ES-I3 (cell line): ENCODE data around the gene SHISAL1.

Experiments
- H3K36me3 ChIP-seq: 2 replicates; pipeline ENCODE4 v1.6.1; 2013; ENCODE audit warnings: mild to moderate bottlenecking, low read length, control low read depth, moderate library complexity; ENCODE audit not compliant: insufficient read depth
- H3K4me1 ChIP-seq: 2 replicates; pipeline ENCODE4 v1.6.1; 2013; ENCODE audit warnings: mild to moderate bottlenecking, control low read depth, low read length; ENCODE audit not compliant: insufficient read depth
- H3K9ac ChIP-seq: 2 replicates; pipeline ENCODE4 v1.6.1; 2013; ENCODE audit warnings: low read depth, mild to moderate bottlenecking, low read length, moderate library complexity
- H3K9me3 ChIP-seq: 2 replicates; pipeline ENCODE4 v1.6.1; 2013; ENCODE audit warnings: mild to moderate bottlenecking, low read length, moderate library complexity; ENCODE audit not compliant: control insufficient read depth, insufficient read depth

Gene SHISAL1

DNA sequence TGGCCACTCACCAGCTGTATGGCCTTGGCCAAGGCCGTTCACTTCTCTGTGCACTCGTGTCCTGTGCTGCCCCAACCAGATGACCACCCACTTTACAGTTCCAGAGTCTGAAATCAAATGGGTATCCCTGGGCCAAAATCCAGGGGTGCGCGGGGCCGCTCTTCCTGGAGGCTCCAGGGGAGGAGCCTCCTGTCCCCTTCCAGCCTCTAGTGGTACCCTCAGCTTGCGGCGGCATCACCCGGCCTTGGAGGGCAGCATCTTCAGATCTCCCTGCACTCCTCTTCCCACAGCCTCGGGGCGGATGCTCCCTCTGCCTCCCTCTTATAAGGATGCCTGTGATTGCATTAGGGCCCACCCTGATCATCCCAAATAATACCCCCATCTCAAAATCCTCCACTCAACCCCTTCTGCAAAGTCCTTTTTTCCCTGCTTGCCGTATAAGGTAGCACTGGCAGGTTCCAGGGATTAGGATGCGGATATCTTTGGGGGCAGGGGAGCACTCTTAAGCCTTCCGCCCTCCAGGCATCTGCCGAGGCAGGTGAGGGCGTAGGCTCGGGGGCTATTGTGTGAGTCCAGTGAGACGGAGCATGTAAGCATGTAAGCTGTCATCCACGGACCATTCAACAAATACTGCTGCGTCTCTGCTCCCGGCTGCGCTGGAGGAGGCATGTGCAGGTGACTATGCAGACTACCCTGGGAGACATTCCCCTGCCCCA is 24.4 kb upstream of the SHISAL1 start:
- Histone ChIP-seq H3K36me3 (no peaks in the 10 kb centered on the region), H3K9me3 (no peaks in the 10 kb centered on the region), H3K4me1 (peaks cover 7% of the 10 kb centered on the region; the same call in 1 of the 2 replicates), H3K9ac (no peak overlapping the region)

DNA sequence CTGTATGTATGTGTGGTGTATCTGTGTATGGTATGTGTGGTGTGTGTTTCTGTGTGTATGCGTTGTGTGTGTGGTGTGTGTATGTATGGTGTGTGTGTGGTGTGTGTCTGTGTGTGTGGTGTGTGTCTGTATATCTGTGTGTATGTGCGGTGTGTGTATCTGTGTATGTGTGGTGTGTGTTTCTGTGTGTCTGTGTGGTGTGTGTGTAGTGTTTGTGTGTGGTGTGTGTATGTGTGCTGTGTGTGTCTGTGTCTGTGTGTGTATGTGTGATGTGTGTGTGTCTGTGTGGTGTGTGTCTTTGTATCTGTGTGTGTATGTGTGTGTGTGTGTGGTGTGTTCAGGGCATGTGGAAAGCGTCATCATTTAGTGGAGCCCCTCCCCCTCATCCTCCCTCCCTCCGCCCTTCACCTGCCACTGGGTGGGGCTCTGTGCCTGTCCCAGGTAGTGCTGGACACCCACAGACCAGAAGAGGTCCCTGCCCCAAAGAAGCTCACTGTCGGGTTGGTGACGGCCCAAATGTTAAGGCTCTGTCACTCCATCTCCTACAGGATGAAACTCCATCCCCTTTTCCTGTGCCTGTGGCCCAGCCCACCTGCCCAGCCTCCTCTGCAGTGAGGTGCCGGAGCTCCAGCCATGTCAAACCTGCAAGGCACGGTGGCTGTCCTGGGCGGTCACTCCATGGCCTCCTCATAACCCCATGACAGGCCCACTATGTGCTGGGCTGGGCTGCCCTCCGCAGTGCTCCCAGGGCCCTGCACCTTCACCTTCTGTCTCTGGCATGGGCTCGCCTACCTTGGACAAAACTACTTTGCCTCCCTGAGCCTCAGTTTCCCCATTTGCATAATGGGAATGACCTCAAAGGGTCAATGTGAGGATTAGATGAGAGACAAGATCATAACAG is 23.4 kb upstream of the SHISAL1 start:
- Histone ChIP-seq H3K9ac (no peak overlapping the region), H3K36me3 (no peaks in the 10 kb centered on the region), H3K4me1 (peaks cover 7% of the 10 kb centered on the region; the same call in 1 of the 2 replicates), H3K9me3 (no peaks in the 10 kb centered on the region)

DNA sequence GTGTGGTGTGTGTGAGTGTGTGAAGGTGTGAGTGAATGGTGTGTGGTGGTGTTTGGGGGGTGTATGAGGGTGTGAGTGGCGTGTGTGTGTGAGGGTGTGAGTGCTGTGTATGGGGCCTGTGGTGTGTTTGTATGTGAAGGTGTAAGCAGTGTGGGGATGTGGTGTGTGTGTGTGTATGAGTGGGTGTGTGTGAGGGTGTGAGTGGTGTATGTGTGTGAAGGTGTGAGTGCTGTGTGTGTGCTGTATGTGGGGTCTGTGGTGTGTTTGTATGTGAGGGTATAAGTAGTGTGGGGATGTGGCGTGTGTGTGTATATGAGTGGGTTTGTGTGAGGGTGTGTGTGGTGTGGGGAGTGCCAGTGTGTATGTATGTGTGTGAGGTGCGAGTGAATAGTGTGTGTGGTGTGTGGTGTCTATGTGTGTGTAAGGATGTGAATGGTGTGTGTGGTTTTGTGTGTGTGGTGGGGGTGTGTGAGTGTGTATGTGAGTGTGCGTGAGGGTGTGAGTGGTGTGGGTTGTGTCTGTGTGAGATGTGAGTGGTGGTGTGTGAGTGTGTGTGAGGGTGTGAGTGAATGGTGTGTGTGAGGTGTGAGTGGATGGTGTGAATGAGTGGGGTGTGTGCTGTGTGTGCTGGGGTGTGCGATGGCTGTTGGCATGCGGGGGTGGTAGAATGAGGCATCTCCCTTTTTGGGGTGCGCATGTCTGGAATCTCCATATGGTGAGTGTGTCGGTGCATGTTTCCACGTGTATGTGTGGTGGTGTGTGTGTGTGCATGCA is 22.5 kb upstream of the SHISAL1 start:
- Histone ChIP-seq H3K4me1 (peaks cover 7% of the 10 kb centered on the region; the same call in 1 of the 2 replicates), H3K9me3 (no peaks in the 10 kb centered on the region), H3K9ac (no peak overlapping the region), H3K36me3 (no peaks in the 10 kb centered on the region)

DNA sequence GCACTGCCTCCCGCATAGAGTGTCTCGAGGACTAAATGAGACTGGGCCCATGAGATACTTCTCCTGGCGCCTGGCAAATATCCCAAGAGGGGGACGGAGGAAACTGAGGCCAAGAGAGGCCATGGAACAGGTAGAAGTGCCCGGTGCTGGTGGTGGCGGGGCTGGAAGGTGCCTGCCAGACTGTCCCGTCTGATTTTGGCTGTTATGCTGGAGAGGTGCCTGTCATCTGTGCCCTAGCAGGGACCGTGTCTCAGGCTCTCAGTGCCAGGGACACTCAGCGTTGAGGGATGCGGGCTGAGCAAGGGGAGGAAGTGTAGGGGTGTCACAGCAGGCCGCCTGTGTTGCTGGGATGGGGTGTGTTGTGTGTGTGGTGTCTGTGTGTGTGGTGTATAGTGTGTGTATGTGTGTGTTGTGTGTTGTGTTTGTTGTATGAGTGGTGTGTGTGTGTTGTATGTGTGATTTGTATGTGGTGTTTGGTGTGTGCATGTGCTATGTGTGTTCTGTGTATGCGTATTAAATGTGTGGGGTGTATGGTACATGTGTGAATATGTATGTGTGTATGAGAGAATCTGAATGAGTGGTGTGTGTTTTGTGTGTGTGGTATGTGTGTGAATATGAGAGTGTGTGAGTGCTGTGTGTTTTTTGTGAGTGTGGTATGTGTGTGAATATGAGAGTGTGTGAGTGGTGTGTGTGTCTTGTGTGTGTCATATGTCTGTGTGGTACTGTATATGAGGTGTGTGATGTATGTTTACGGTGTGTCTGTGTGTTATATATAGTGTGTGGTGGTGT is 21.3 kb upstream of the SHISAL1 start:
- Histone ChIP-seq H3K36me3 (no peaks in the 10 kb centered on the region), H3K4me1 (peaks cover 13% of the 10 kb centered on the region; the same call in 1 of the 2 replicates), H3K9me3 (no peaks in the 10 kb centered on the region), H3K9ac (no peak overlapping the region)

DNA sequence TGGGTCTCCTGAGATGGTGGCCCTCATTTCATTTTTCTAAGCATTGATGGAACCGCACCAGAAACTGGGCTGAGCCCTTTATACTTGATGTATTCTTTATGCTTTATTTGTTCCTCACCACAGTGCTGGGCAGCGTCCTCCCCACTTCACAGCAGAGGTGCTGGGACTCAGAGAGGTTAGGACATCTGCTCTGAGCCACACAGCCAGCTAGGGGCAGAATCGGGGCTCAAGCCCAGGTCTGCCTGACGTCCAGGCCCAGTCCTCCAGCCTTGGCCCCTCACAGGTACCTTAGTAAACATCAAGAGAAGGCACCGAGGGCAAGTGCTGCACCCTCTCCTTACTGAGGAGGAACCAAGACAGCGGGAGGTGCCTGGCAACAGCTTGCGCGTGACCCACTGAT is 20.2 kb upstream of the SHISAL1 start:
- Histone ChIP-seq H3K36me3 (no peaks in the 10 kb centered on the region), H3K4me1 (peaks cover 18% of the 10 kb centered on the region), H3K9me3 (no peaks in the 10 kb centered on the region), H3K9ac (no peak overlapping the region)

DNA sequence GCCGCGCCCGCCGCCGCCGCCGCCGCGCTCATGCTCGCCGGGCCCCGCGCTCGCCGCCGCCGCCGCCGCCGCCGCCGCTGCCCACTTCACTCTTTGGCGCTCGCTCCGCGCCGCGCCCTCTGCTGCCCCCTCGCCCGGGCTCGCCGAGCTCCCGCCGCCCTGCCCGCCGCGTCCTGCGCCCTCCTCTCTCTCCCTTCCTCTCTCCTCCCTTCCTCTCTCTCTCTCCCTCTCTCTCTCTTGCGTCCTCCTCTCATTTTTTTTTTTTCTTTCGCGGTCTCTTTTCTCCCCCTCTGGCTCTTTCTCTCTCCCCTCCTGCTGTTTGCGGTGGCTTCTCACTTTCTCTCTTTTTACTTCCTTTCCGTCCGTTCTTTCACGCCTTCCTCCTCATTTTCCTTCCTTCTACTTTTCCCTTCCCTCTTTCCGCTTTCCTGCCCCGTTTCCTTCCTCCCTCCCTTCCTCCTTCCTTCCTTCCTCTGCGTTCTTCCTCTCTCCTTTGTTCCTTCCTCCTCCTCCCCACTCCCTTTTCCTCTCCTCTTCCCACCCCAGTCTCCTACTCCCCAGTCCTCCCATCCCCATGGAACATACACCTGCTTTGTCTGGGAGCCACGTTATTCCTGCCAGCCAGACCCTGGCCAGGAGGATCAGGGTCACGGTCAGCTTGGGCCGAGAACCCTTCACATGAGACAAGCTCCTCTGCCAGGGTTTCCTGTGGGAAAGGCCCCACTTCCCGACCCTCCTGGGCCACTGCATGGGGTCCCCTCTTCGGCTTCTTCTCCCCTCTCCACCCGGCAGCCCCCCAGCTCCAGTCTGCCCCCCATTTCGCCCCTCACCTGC is 19.3 kb upstream of the SHISAL1 start:
- no peaks in the 10 kb centered on the region for H3K36me3 ChIP-seq
- no peaks in the 10 kb centered on the region for H3K9me3 ChIP-seq
- H3K9ac ChIP-seq: peak overlapping the region; percentile 51; the same call in 1 of the 2 replicates
- peaks cover 18% of the 10 kb centered on the region for H3K4me1 ChIP-seq

DNA sequence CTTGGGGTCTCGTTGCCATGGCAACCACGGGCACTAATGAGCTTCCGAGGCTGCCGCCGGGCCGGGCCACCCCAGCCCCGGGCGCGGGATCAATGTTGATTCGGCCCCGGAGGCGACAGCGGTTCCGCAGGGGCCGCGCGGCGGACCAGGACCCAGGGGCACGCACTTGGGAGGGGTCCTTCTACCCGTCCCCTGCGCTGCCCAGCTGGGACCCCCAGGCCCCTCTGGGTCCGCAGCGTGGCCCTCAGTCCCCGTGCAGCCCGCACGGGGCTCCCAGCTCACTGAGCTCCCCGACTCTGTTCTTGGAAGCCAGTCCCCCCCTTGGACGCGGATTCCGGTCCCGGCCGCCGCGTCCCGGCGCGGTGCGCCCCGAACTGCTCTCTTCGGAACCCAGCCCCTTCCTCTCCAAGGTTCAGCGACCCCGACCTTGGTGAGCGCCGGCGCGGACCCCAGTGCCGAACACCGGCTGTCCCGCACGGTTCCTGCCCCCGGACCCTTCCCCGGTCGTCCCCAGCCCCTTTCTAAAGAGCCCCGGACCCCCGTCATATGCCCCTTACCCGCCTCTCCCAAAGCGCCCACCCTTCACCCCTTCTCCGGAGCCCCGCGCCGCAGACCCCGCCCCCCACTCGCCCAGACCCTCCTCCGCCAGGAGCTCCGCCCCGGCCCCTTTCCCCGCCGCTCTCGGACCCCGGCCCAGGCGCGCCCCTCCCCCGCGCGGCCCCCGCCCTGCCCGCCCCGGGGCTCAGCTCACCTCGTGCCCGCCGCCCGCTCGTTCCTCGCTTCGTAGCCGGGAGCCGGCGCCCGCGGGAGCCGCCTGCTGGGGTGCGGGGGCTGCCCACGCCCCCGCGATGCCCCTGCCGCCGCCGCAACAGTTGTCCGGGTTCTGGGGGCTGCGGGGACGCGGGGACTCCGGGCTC is 18.3 kb upstream of the SHISAL1 start:
- H3K9me3 ChIP-seq: no peaks in the 10 kb centered on the region
- H3K36me3 ChIP-seq: no peaks in the 10 kb centered on the region
- H3K9ac ChIP-seq: peak overlapping the region; percentile 55
- H3K4me1 ChIP-seq: peaks cover 15% of the 10 kb centered on the region; the same call in 1 of the 2 replicates

DNA sequence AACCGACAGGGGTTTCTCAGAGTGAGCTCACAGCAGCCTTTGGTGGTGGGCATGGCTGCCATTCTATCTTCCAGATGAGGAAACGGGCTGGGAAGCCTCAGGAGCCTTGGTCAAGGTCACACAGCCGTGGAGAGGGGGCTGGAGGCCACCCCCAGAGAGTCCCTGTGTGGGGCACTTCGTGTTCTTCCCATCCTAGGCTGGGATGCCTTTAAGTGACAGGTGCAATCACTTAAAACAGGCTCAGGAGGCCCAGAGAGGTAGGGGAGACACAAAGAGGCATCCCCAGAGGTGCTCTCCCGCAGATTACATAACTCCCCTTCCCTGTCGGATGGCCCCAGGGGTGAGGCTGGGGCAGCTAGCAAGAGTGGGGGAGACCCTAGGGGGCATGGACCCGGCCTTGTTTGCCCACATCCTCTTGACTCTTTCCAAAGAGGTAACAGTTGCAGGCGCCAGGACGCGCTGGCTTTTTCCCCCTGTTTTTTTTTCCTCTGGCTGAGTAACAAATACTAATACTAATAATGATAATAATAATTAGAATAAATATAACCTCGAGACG is 17.5 kb upstream of the SHISAL1 start:
- no peaks in the 10 kb centered on the region for H3K9me3 ChIP-seq
- H3K9ac ChIP-seq: no peak overlapping the region
- peaks cover 15% of the 10 kb centered on the region; the same call in 1 of the 2 replicates for H3K4me1 ChIP-seq
- H3K36me3 ChIP-seq: no peaks in the 10 kb centered on the region

DNA sequence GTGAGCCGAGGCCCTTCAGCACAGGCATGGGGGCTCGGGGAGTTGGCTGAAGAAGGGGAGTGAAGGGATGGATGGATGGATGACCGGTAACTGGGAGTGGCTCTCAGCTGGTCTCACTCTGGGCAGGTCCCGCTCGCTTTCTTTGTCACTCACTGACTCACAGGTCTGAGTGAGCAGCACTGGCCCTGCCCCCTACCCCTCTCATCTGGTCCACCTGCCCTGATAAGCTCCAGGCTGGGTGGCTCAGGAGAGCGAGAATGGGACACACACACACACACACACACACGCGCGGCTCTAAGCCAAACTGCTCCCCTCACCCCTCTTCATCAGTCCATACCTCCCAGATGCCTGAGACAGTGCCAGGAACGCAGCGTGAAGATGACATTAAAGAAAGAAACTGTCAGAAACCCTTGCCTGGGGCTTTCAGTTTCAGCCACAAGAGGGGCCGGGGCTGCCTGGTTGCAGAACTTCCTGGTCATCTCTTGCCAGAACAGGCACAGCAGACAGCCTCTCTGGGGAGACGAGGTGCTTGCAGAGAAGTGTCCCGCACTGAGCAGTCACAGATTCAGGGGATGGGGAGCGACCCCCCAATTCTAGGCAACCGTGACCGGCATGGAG is 16.5 kb upstream of the SHISAL1 start:
- H3K4me1 ChIP-seq: peaks cover 15% of the 10 kb centered on the region; the same call in 1 of the 2 replicates
- H3K9ac ChIP-seq: no peak overlapping the region
- H3K9me3 ChIP-seq: no peaks in the 10 kb centered on the region

DNA sequence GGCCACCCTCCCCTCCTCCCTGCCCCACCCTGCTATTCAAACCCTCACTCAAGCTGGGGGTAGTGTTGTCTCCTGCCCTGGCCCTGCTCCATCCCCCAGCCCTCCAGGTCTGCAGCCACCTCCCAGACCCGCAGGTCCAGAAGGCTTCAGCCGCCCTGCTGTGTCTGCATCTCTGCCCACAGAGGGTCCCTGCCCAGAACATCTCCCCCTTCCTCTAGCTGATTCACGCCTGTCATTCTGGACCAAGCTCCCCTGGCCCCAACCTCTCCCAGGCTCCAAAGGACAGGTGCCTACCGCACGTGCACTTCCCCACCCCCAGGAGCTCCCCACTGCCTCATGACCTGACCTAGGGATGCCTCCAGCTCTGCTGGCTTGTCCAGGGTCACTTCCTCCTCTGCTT is 16.0 kb upstream of the SHISAL1 start:
- Histone ChIP-seq H3K9ac (no peak overlapping the region), H3K36me3 (no peaks in the 10 kb centered on the region), H3K9me3 (no peaks in the 10 kb centered on the region), H3K4me1 (peaks cover 15% of the 10 kb centered on the region; the same call in 1 of the 2 replicates)

More for the DNA sequence above, 16.5 kb upstream of the SHISAL1 start:
- no peaks in the 10 kb centered on the region for H3K36me3 ChIP-seq

DNA sequence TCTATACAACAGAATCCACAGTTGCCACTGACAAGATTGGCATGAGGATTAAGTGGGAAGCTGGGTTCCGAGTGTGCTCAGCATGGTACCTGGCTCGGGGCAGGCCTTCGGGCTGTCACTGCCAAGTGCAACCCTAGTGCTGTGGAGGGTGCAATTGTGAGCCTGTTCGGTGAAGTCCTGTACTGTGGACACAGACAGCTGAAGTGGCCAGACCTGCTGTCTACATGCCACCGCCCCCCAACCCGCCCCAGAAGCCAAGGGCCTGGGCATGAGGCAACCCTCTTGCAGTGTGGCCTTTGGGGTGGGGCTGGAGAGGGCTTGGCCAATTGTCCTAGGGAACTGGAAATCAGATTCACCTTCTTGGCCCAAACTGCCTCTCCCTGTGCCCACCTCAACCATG is 15.6 kb upstream of the SHISAL1 start:
- peaks cover 15% of the 10 kb centered on the region; the same call in 1 of the 2 replicates for H3K4me1 ChIP-seq
- H3K36me3 ChIP-seq: no peaks in the 10 kb centered on the region
- no peaks in the 10 kb centered on the region for H3K9me3 ChIP-seq
- no peak overlapping the region for H3K9ac ChIP-seq

DNA sequence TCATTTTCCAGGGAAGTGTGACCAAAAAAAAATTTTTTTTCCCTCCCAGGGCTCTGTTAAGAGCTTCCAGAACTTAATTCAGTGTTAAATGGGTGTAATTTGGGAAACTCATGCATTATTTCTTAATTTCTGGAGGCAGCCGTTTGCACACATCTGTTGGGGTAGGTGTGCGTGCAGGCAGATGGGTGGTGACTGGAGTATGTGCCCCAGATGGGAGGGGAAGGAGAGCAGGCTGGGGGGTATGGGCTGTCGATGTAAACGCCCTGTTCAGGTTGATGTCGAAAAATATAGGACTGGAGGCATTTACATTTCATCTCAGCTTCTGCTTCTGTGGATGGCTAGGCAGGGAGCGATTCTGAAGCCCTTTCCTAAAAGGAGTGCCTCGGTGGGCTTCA is 13.7 kb upstream of the SHISAL1 start:
- no peaks in the 10 kb centered on the region for H3K36me3 ChIP-seq
- no peaks in the 10 kb centered on the region for H3K9me3 ChIP-seq
- H3K9ac ChIP-seq: no peak overlapping the region
- H3K4me1 ChIP-seq: peaks cover 15% of the 10 kb centered on the region; the same call in 1 of the 2 replicates
